ENCODE results near the gene HHLA2. TPM values are rescaled to one million over a fixed set of nuclear protein-coding genes. Genes with fewer than 3 reads are reported as not detected.
"Not testable (repeated sequence)": the region's sequence is repeated elsewhere in the genome, so short reads cannot be mapped to it uniquely, and the experiment has no call there.

Gene HHLA2
- total and polyA plus RNA-seq, 2 of the 8 experiments (the other 6 are each of a cell fraction or from before 2014, with no cell fraction given) = not detected

DNA sequence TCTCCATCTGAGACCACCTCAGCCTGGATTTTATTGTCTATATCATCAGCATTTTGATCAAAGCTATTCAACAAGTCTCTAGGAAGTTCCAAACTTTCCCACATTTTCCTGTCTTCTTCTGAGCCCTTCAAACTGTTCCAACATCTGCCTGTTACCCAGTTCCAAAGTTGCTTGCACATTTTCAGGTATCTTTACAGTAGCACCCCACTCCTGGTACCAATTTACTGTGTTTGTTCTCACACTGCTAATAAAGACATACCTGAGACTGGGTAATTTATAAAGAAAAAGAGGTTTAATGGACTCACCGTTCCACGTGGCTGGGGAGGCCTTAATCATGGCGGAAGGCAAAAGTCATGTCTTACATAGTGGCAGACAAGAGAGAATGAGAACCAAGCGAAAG is 17.3 kb upstream of the HHLA2 start:
- not testable (repeated sequence) for H3K27ac ChIP-seq (ENCODE audit: low read depth, low read length); H3K79me2 ChIP-seq (ENCODE audit: control insufficient read depth in 1 of 2, insufficient read depth in 2 of 2, low read length in 2 of 2)

More for the DNA sequence above, 17.3 kb upstream of the HHLA2 start:
- H2BK15ac ChIP-seq (ENCODE audit: low read length); H3K4me1 ChIP-seq (replicated peaks in 1 of 4; ENCODE audit: control insufficient read depth in 3 of 4, insufficient read depth in 4 of 4, low read length in 3 of 4); H3K18ac ChIP-seq (ENCODE audit: extremely low read depth, low read length); H3K27me3 ChIP-seq (replicated peaks in 1 of 4; ENCODE audit: control insufficient read depth in 3 of 4, extremely low read depth in 1 of 4, insufficient read depth in 3 of 4, low read length in 3 of 4); H3K4me3 ChIP-seq (ENCODE audit: extremely low read depth in 1 of 4, insufficient read depth in 2 of 4, low read depth in 3 of 4, low read length in 4 of 4); H4K20me1 ChIP-seq (replicated peaks in 1 of 2; ENCODE audit: control insufficient read depth in 1 of 2, insufficient read depth in 2 of 2, low read length in 2 of 2); DNase-seq (ENCODE audit: low read depth in 1 of 2, low spot score in 2 of 2); H4K5ac ChIP-seq (ENCODE audit: insufficient read length, low read depth, low read length); H2BK20ac ChIP-seq (ENCODE audit: low read length); H3K4me2 ChIP-seq (ENCODE audit: insufficient read depth in 1 of 2, low read depth in 2 of 2, low read length in 2 of 2); H3K23me2 ChIP-seq (ENCODE audit: low read depth, low read length); H3K14ac ChIP-seq (ENCODE audit: insufficient read length); H2BK12ac ChIP-seq (ENCODE audit: low read depth, low read length); FAIRE-seq; H3K56ac ChIP-seq (replicated peaks; ENCODE audit: insufficient read length, low read depth, low read length); H3K79me1 ChIP-seq (ENCODE audit: low read depth, low read length); H3K23ac ChIP-seq (ENCODE audit: insufficient read length); H4K91ac ChIP-seq (replicated peaks; ENCODE audit: insufficient read length, low read length); H4K8ac ChIP-seq (ENCODE audit: extremely low read depth, insufficient read depth, low read length); H3K4ac ChIP-seq (replicated peaks; ENCODE audit: insufficient read length, low read depth, low read length); H3K9ac ChIP-seq (replicated peaks in 1 of 4; ENCODE audit: extremely low read depth in 1 of 4, low read depth in 3 of 4, low read length in 3 of 4); H2BK120ac ChIP-seq (replicated peaks; ENCODE audit: low read depth, low read length); H2AK5ac ChIP-seq (ENCODE audit: low read depth, low read length); H2BK5ac ChIP-seq (ENCODE audit: low read depth, low read length); H2AFZ ChIP-seq (ENCODE audit: low read length); H3K36me3 ChIP-seq (ENCODE audit: control insufficient read depth in 2 of 4, insufficient read depth in 4 of 4, low read length in 3 of 4); POLR2A ChIA-PET (ENCODE audit: partially characterized antibody): not testable (repeated sequence)
- H3K9me3 ChIP-seq (ENCODE audit: insufficient read depth in 2 of 2, low read depth in 1 of 2, low read length in 1 of 2) = peaks cover 15 to 17% of the 10 kb centered on the region in 2 experiments
- CTCF ChIA-PET (ENCODE audit: partially characterized antibody) = interaction anchor here (0.7 kb wide), 1 partner anchor 37 kb away, joined by 4 read pairs; no protein-coding TSS in a partner anchor
- 78% methylated on average over 4 of the region's 4 CpGs; no CpG with 5 or more reads in 1 of the 2 experiments for WGBS, 2 experiments (ENCODE audit: extremely low coverage in 1 of 2, insufficient coverage in 1 of 2, insufficient read length in 1 of 2, insufficient replicate concordance in 2 of 2, low coverage in 1 of 2, low lambda C conversion rate in 2 of 2, missing lambda C conversion rate in 1 of 2)
